ENCODE data around the gene EIF4G3.

- TF ChIP-seq, protein P1, sequence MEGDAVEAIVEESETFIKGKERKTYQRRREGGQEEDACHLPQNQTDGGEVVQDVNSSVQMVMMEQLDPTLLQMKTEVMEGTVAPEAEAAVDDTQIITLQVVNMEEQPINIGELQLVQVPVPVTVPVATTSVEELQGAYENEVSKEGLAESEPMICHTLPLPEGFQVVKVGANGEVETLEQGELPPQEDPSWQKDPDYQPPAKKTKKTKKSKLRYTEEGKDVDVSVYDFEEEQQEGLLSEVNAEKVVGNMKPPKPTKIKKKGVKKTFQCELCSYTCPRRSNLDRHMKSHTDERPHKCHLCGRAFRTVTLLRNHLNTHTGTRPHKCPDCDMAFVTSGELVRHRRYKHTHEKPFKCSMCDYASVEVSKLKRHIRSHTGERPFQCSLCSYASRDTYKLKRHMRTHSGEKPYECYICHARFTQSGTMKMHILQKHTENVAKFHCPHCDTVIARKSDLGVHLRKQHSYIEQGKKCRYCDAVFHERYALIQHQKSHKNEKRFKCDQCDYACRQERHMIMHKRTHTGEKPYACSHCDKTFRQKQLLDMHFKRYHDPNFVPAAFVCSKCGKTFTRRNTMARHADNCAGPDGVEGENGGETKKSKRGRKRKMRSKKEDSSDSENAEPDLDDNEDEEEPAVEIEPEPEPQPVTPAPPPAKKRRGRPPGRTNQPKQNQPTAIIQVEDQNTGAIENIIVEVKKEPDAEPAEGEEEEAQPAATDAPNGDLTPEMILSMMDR (IDR thresholded peaks at IDR 0.05 in 2 of 3, conservative IDR thresholded peaks at IDR 0.05 in 1 of 3; ENCODE audit: control insufficient read depth in 2 of 3, extremely low read depth in 1 of 3, insufficient read depth in 1 of 3, low read depth in 3 of 3, low read length in 3 of 3), result no peak
- no peak for TF ChIP-seq TAF1 (IDR thresholded peaks at IDR 0.05; ENCODE audit: borderline replicate concordance, low read depth, low read length)
Observed at GRCh38 chr1:20871419-20871818, 305.3 kb downstream of the EIF4G3 start.

Measured in GM12878 (cell line).